Endothelial cell of umbilical vein (primary cell): ENCODE measurements around the gene CCN6.

Experiments
- CTCF ChIP-seq, 2 donors: IDR thresholded peaks; 1 replicate in 1 of 2; 2 replicates in 1 of 2; pipeline ENCODE4 v1.5.1; 2011; ENCODE audit warnings: low read length in 2 of 2, mild to moderate bottlenecking in 2 of 2, moderate library complexity in 2 of 2, control low read depth in 1 of 2, inconsistent platforms in 1 of 2, low read depth in 1 of 2; ENCODE audit not compliant: insufficient read depth in 1 of 2; ENCODE audit errors: extremely low read depth in 1 of 2
- EZH2 ChIP-seq: IDR thresholded peaks from 2 replicates; pipeline ENCODE4 v1.6.1; 2012; ENCODE audit warnings: borderline replicate concordance, low read depth, mild to moderate bottlenecking, moderate library complexity, low read length, inconsistent platforms; ENCODE audit not compliant: severe bottlenecking
- JUN ChIP-seq: IDR thresholded peaks from 2 replicates; pipeline ENCODE4 v1.6.1; 2011; ENCODE audit warnings: borderline replicate concordance, low read depth; ENCODE audit not compliant: insufficient read length, insufficient read depth
- POLR2A ChIP-seq: IDR thresholded peaks from 2 replicates; pipeline ENCODE4 v1.6.1; 2012; ENCODE audit warnings: low read depth, mild to moderate bottlenecking, control low read depth, low read length
- POLR2AphosphoS5 ChIP-seq: IDR thresholded peaks from 2 replicates; pipeline ENCODE4 v1.6.1; 2012; ENCODE audit warnings: low read depth, mild to moderate bottlenecking, control low read depth, low read length, moderate library complexity; ENCODE audit not compliant: insufficient read depth
- TF ChIP-seq, protein P1 (sequence below): IDR thresholded peaks from 2 replicates; pipeline ENCODE4 v1.6.1; 2011; ENCODE audit not compliant: insufficient read depth, insufficient read length

DNA sequence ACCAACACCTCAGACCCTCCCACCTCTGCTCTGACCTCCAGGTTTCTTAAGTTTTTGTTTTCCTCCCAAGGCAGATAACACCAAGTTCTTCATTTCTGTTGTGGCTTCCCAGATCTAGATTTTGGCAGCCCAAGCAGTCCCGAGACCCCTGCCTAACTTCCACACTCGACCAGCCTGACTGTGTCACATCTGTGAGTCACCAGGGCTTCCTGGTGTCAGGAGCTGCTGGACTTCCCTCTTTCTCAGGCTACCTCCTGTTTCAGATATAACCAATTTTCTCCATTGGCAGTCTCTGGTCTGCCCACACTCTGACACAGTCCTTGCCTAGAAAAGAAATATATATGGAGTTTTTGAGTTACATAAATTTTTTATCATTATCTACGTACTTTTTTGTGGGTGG lies 46.1 kb upstream of the CCN6 start:
- TF ChIP-seq POLR2AphosphoS5: no peak
- TF ChIP-seq POLR2A: no peak
- no peak for TF ChIP-seq CTCF (IDR thresholded peaks at IDR 0.05; ENCODE audit: extremely low read depth in 1 of 2, insufficient read depth in 1 of 2, low read depth in 1 of 2, low read length in 2 of 2)
- TF ChIP-seq EZH2: no peak
- TF ChIP-seq, protein P1, sequence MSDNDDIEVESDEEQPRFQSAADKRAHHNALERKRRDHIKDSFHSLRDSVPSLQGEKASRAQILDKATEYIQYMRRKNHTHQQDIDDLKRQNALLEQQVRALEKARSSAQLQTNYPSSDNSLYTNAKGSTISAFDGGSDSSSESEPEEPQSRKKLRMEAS: no peak
- peak; percentile 51 for TF ChIP-seq JUN
